Liver (tissue), 3 donors: ENCODE results near the gene JAKMIP2.

Experiments used
- GABPA ChIP-seq, 2 donors: IDR thresholded peaks in 1 of 2; conservative IDR thresholded peaks in 1 of 2; 2 replicates each; pipeline ENCODE4 v1.6.1; 2016; ENCODE audit warnings: antibody characterized with exemption in 2 of 2, mild to moderate bottlenecking in 1 of 2, moderate library complexity in 1 of 2
- HNF4A ChIP-seq, 2 donors: conservative IDR thresholded peaks; 2 replicates each; pipeline ENCODE4 v1.6.1; 2016; ENCODE audit warnings: antibody characterized with exemption in 2 of 2, mild to moderate bottlenecking in 2 of 2
- JUND ChIP-seq, 2 donors: IDR thresholded peaks; 2 replicates each; pipeline ENCODE4 v1.6.1; 2016; ENCODE audit warnings: antibody characterized with exemption in 2 of 2
- NR2F2 ChIP-seq: IDR thresholded peaks from 2 replicates; pipeline ENCODE4 v1.6.1; 2016; ENCODE audit warnings: antibody characterized with exemption
- RXRA ChIP-seq, 2 donors: IDR thresholded peaks; 2 replicates each; pipeline ENCODE4 v1.6.1; 2017 to 2018; ENCODE audit warnings: antibody characterized with exemption in 2 of 2, mild to moderate bottlenecking in 1 of 2
- TAF1 ChIP-seq: conservative IDR thresholded peaks from 2 replicates; pipeline ENCODE4 v1.6.1; 2016; ENCODE audit warnings: antibody characterized with exemption, mild to moderate bottlenecking
- TF ChIP-seq, protein P1 (sequence below): fragments of 150-350 bp; IDR thresholded peaks from 2 replicates; pipeline ENCODE4 v1.5.1; 2017; ENCODE audit warnings: improper control_type of control experiment, low read depth, low read length; ENCODE audit not compliant: missing input control
- TF ChIP-seq, protein P2 (sequence below): IDR thresholded peaks from 2 replicates; pipeline ENCODE4 v1.6.1; 2016; ENCODE audit warnings: antibody characterized with exemption
- TF ChIP-seq, protein P3 (sequence below): IDR thresholded peaks from 2 replicates; pipeline ENCODE4 v1.6.1; 2016; ENCODE audit warnings: antibody characterized with exemption, mild to moderate bottlenecking
- donor health status: healthy.
- donor health status: healthy.

DNA sequence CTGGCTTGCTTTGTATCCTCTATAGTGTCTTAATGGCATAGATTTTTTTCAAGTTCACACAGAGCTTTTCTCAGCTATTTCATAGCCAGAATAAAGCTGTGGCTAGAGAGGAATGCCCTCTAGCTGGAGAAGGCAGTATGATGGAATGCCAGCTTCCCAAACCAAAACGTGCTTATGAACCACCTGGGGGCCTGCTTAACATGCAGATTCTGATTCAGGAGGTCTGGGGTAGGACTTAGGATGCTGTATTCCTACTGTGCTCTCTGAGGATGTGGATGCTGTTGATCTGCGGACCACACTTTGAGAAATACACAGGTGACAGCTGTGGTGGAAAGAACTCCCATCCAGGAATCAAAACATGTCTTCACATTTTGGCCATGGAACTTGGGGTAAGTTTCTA, 222.8 kb downstream of the JAKMIP2 start:
- TF ChIP-seq, protein P1, sequence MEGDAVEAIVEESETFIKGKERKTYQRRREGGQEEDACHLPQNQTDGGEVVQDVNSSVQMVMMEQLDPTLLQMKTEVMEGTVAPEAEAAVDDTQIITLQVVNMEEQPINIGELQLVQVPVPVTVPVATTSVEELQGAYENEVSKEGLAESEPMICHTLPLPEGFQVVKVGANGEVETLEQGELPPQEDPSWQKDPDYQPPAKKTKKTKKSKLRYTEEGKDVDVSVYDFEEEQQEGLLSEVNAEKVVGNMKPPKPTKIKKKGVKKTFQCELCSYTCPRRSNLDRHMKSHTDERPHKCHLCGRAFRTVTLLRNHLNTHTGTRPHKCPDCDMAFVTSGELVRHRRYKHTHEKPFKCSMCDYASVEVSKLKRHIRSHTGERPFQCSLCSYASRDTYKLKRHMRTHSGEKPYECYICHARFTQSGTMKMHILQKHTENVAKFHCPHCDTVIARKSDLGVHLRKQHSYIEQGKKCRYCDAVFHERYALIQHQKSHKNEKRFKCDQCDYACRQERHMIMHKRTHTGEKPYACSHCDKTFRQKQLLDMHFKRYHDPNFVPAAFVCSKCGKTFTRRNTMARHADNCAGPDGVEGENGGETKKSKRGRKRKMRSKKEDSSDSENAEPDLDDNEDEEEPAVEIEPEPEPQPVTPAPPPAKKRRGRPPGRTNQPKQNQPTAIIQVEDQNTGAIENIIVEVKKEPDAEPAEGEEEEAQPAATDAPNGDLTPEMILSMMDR: no peak
- TF ChIP-seq GABPA (IDR thresholded peaks at IDR 0.05 in 1 of 2, conservative IDR thresholded peaks at IDR 0.05 in 1 of 2) (no peak), RXRA (IDR thresholded peaks at IDR 0.05) (no peak), JUND (IDR thresholded peaks at IDR 0.05) (no peak), TAF1 (no peak), HNF4A (conservative IDR thresholded peaks at IDR 0.05) (no peak), NR2F2 (no peak)
- TF ChIP-seq, protein P2, sequence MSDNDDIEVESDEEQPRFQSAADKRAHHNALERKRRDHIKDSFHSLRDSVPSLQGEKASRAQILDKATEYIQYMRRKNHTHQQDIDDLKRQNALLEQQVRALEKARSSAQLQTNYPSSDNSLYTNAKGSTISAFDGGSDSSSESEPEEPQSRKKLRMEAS: no peak
- TF ChIP-seq, protein P3, sequence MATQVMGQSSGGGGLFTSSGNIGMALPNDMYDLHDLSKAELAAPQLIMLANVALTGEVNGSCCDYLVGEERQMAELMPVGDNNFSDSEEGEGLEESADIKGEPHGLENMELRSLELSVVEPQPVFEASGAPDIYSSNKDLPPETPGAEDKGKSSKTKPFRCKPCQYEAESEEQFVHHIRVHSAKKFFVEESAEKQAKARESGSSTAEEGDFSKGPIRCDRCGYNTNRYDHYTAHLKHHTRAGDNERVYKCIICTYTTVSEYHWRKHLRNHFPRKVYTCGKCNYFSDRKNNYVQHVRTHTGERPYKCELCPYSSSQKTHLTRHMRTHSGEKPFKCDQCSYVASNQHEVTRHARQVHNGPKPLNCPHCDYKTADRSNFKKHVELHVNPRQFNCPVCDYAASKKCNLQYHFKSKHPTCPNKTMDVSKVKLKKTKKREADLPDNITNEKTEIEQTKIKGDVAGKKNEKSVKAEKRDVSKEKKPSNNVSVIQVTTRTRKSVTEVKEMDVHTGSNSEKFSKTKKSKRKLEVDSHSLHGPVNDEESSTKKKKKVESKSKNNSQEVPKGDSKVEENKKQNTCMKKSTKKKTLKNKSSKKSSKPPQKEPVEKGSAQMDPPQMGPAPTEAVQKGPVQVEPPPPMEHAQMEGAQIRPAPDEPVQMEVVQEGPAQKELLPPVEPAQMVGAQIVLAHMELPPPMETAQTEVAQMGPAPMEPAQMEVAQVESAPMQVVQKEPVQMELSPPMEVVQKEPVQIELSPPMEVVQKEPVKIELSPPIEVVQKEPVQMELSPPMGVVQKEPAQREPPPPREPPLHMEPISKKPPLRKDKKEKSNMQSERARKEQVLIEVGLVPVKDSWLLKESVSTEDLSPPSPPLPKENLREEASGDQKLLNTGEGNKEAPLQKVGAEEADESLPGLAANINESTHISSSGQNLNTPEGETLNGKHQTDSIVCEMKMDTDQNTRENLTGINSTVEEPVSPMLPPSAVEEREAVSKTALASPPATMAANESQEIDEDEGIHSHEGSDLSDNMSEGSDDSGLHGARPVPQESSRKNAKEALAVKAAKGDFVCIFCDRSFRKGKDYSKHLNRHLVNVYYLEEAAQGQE: no peak
